Stimulated activated CD4-positive, alpha-beta T cell treated with anti-CD3 and anti-CD28 coated beads, Interleukin-15, amount 100 ng/mL, for 48 hours (primary cell): ENCODE data around the gene MMP25.
"Not testable (repeated sequence)": the region's sequence is repeated elsewhere in the genome, so short reads cannot be mapped to it uniquely, and the experiment has no call there.

Source experiments
- DNase-seq, 2 donors: peaks; one replicate each; pipeline ENCODE4 v3.0.0-alpha.2; 2020; ENCODE audit warnings: low read depth in 2 of 2

Gene MMP25

GRCh38 chr16:3054965-3055733 is 8.8 kb downstream of the MMP25 start:
- DNase-seq, result no peak

GRCh38 chr16:3055734-3056115 is 9.4 kb downstream of the MMP25 start:
- not testable (repeated sequence) for DNase-seq

- DNase-seq, result no peak
Measured at GRCh38 chr16:3056336-3057180, 10.2 kb downstream of the MMP25 start.

- DNase-seq, result no peak
Measured at GRCh38 chr16:3057181-3058138, 11.1 kb downstream of the MMP25 start.

- peak in 1 of 2 donors; percentile 43 for DNase-seq
Measured at GRCh38 chr16:3058139-3059030, 12.0 kb downstream of the MMP25 start.

- peak; percentile 71 to 88 for DNase-seq
Measured at GRCh38 chr16:3059041-3059722, 12.8 kb downstream of the MMP25 start.

- no peak for DNase-seq
Measured at GRCh38 chr16:3059723-3060242, 13.4 kb downstream of the MMP25 start.

GRCh38 chr16:3060339-3061127 is 14.2 kb downstream of the MMP25 start:
- DNase-seq, result no peak

GRCh38 chr16:3062553-3062952 is 16.2 kb downstream of the MMP25 start:
- no peak for DNase-seq

GRCh38 chr16:3063625-3064386 is 17.4 kb downstream of the MMP25 start:
- DNase-seq, result no peak

- DNase-seq, result peak in 1 of 2 donors; percentile 72
Measured at GRCh38 chr16:3065069-3065741, 18.8 kb downstream of the MMP25 start, which contains the start of gene IL32. Gene IL32, plus strand, starts transcription at chr16:3065640. Its CDS starts 172 bp downstream, at chr16:3065812.

- no peak for DNase-seq
Measured at GRCh38 chr16:3065742-3066439, 19.5 kb downstream of the MMP25 start.

GRCh38 chr16:3066440-3066748 is 20.0 kb downstream of the MMP25 start:
- DNase-seq, result no peak

GRCh38 chr16:3068487-3068886 is 22.1 kb downstream of the MMP25 start:
- no peak for DNase-seq

GRCh38 chr16:3069146-3069545 is 22.8 kb downstream of the MMP25 start:
- DNase-seq, result not testable (repeated sequence)

- DNase-seq, result no peak
Measured at GRCh38 chr16:3070608-3071111, 24.3 kb downstream of the MMP25 start.

- no peak for DNase-seq
Measured at GRCh38 chr16:3071655-3072054, 25.3 kb downstream of the MMP25 start.
